Left lung (tissue), 10 donors: ENCODE results near the gene C19orf44. TPM values are rescaled to one million over a fixed set of nuclear protein-coding genes. Genes with fewer than 3 reads are reported as not detected.

Experiments used
- ATAC-seq: fragments of 200-7000 bp; cut with Tn5 transposase; one replicate; pipeline ENCODE4 v1.9.1; 2020; ENCODE audit warnings: moderate library complexity
- DNase-seq, 4 donors: peaks; one replicate each; pipeline ENCODE4 v3.0.0-alpha.2; 2013 to 2020
- H3K27ac ChIP-seq, 2 donors: fragments of 200-600 bp; sonication (generic) in 1 of 2; one replicate each; pipeline versions ENCODE4 v1.5.0 to v1.8.0; 2020 to 2021
- H3K27me3 ChIP-seq, 2 donors: fragments of 200-600 bp; sonication (generic) in 1 of 2; one replicate each; pipeline versions ENCODE4 v1.5.0 to v1.8.0; 2020 to 2021
- H3K36me3 ChIP-seq, 2 donors: fragments of 200-600 bp; sonication (generic) in 1 of 2; one replicate each; pipeline versions ENCODE4 v1.5.0 to v1.8.0; 2020 to 2021
- H3K4me1 ChIP-seq, 2 donors: fragments of 200-600 bp; one replicate each; pipeline ENCODE4 v1.8.0; 2021
- H3K4me3 ChIP-seq, 2 donors: fragments of 200-600 bp; sonication (generic) in 1 of 2; one replicate each; pipeline versions ENCODE4 v1.5.0 to v1.8.0; 2020 to 2021; ENCODE audit warnings: mild to moderate bottlenecking in 1 of 2
- H3K9me3 ChIP-seq, 2 donors: fragments of 200-600 bp; sonication (generic) in 1 of 2; one replicate each; pipeline versions ENCODE4 v1.5.0 to v1.8.0; 2020 to 2021
- CTCF ChIP-seq, 2 donors: fragments of 200-600 bp; sonication (generic) in 1 of 2; IDR thresholded peaks; one replicate each; pipeline versions ENCODE4 v1.5.0 to v1.8.0; 2021; ENCODE audit warnings: antibody characterized with exemption in 2 of 2
- intact Hi-C, 2 donors: fragments of 100-400 bp; cut with DNase I; formaldehyde crosslinking; loops; one replicate each; pipeline versions ENCODE4 v1.11.2 to v1.14.2; 2022
- polyA plus RNA-seq, 6 donors: library from polyadenylated mRNA; unstranded; fragments of 120-200 nt; gene quantifications; one replicate each; pipeline ENCODE4 v1.2.1, GENCODE V29; 2013; ENCODE audit not compliant: insufficient read length in 6 of 6
- total RNA-seq, 2 donors: library from RNA; stranded (reverse); fragmentation: NEBNext Ultra II Directional; extraction: Animal tissue kit (Norgen Biotek cat#: 25700); gene quantifications; one replicate each; pipeline ENCODE4 v1.2.1, GENCODE V29; 2021
- donor health status: DM: no; HTN: yes; CAD: no.
- donor health status: DM: no; HTN: no; CAD: no.

C19orf44 gene
- total and polyA plus RNA-seq, 8 donors, result 4.9 to 18.7 (median 15.0) TPM

- Histone ChIP-seq H3K36me3 (peaks cover 0 to 51% of the 10 kb centered on the region in 2 donors), H3K27me3 (no peaks in the 10 kb centered on the region), H3K9me3 (no peaks in the 10 kb centered on the region), H3K4me3 (no peak overlapping the region), H3K27ac (peak overlapping the region; percentile 45 to 76), H3K4me1 (peaks cover 35 to 61% of the 10 kb centered on the region in 2 donors)
- DNase-seq, result peak in 1 of 4 donors; percentile 70
- ATAC-seq, result peak; percentile 47
- intact Hi-C loops, result loop anchor here in 1 of 2 donors (10.0 kb wide), 1 partner anchor 55 kb away; the partner anchor contains the start of gene MED26
- TF ChIP-seq CTCF (IDR thresholded peaks at IDR 0.05), result no peak
Observed at GRCh38 chr19:16569609-16570320, 73.6 kb downstream of the C19orf44 start.

Other genes with a start within 250 kb of the C19orf44 start
- 10 to 100 TPM; 30.2 to 75.9 TPM for gene KLF2, start 171.6 kb upstream of the C19orf44 start, total RNA-seq
- 10 to 100 TPM; 12.9 to 69.1 (median 37.6) TPM for gene KLF2, start 171.6 kb upstream of the C19orf44 start, polyA plus RNA-seq
- 10 to 100 TPM; 31.9 to 48.1 TPM for gene EPS15L1, start 24.4 kb upstream of the C19orf44 start, total RNA-seq
- gene EPS15L1, start 24.4 kb upstream of the C19orf44 start, polyA plus RNA-seq, result 10 to 100 TPM; 29.7 to 36.4 (median 33.0) TPM
- gene CALR3, start 227 bp upstream of the C19orf44 start, total RNA-seq, result not detected
- gene CALR3, start 227 bp upstream of the C19orf44 start, polyA plus RNA-seq, result under 1 TPM in 1 of 6 donors, not detected in 5; 0.26 TPM
- gene CHERP, start 46.0 kb downstream of the C19orf44 start, total RNA-seq, result 10 to 100 TPM; 28.1 to 38.0 TPM
- gene CHERP, start 46.0 kb downstream of the C19orf44 start, polyA plus RNA-seq, result 10 to 100 TPM; 36.1 to 52.3 (median 43.9) TPM
- 10 to 100 TPM; 47.0 to 55.9 TPM for gene SLC35E1, start 76.0 kb downstream of the C19orf44 start, total RNA-seq
- gene SLC35E1, start 76.0 kb downstream of the C19orf44 start, polyA plus RNA-seq, result 10 to 100 TPM; 46.5 to 56.7 (median 50.6) TPM
- 10 to 100 TPM; 10.0 to 10.3 TPM for gene MED26, start 131.8 kb downstream of the C19orf44 start, total RNA-seq
- gene MED26, start 131.8 kb downstream of the C19orf44 start, polyA plus RNA-seq, result 1 to 10 TPM; 7.0 to 9.7 (median 8.4) TPM
- 10 to 100 TPM; 70.7 to 85.9 TPM for gene SMIM7, start 163.8 kb downstream of the C19orf44 start, total RNA-seq
- gene SMIM7, start 163.8 kb downstream of the C19orf44 start, polyA plus RNA-seq, result 100 to 1,000 TPM in 4 of 6 donors, 10 to 100 TPM in 2; 98.5 to 112 (median 102) TPM
- 1 to 10 TPM; 4.8 to 5.9 TPM for gene TMEM38A, start 164.7 kb downstream of the C19orf44 start, total RNA-seq
- 1 to 10 TPM; 3.4 to 4.8 (median 4.1) TPM for gene TMEM38A, start 164.7 kb downstream of the C19orf44 start, polyA plus RNA-seq
- gene NWD1, start 223.5 kb downstream of the C19orf44 start, total RNA-seq, result 1 to 10 TPM in 1 of 2 donors, not detected in 1; 1.2 TPM
- gene NWD1, start 223.5 kb downstream of the C19orf44 start, polyA plus RNA-seq, result under 1 TPM; 0.11 to 0.55 (median 0.41) TPM